Activated T-cell treated with anti-CD3 and anti-CD28 coated beads, Interleukin-2, amount 50 U/mL, for 72 hours (primary cell): Measurements from ENCODE around the gene IQCE. TPM values are rescaled to one million over a fixed set of nuclear protein-coding genes. Genes with fewer than 3 reads are reported as not detected.
A peak's percentile ranks its signal among the peaks of the same experiment; 100 is the strongest.
"Not testable (repeated sequence)": the region's sequence is repeated elsewhere in the genome, so short reads cannot be mapped to it uniquely, and the experiment has no call there.

ENCODE experiments used
- ATAC-seq, 2 donors: fragments of 150-1000 bp; cut with Tn5 transposase; replicated peaks in 1 of 2; 2 replicates each; pipeline ENCODE4 v1.10.0; 2021; ENCODE audit warnings: moderate library complexity in 2 of 2, mild to moderate bottlenecking in 1 of 2
- DNase-seq, 2 donors: peaks; one replicate each; pipeline ENCODE4 v3.0.0; 2021 to 2022; ENCODE audit warnings: mixed read lengths in 1 of 2
- H3K27ac Mint-ChIP-seq: one replicate; pipeline ENCODE4 v1.8.0; 2022; ENCODE audit warnings: mild to moderate bottlenecking, moderate library complexity, mixed read lengths
- H3K27me3 Mint-ChIP-seq: one replicate; pipeline ENCODE4 v1.8.0; 2022; ENCODE audit warnings: low read depth, mixed read lengths
- H3K36me3 Mint-ChIP-seq, 2 donors: one replicate each; pipeline ENCODE4 v1.8.0; 2022; ENCODE audit warnings: mixed read lengths in 2 of 2, mild to moderate bottlenecking in 1 of 2; ENCODE audit not compliant: insufficient read depth in 2 of 2
- H3K4me1 Mint-ChIP-seq: one replicate; pipeline ENCODE4 v1.8.0; 2022; ENCODE audit warnings: low read depth, mixed read lengths
- H3K4me3 Mint-ChIP-seq, 2 donors: one replicate each; pipeline ENCODE4 v1.8.0; 2022; ENCODE audit warnings: mild to moderate bottlenecking in 2 of 2, mixed read lengths in 2 of 2, moderate library complexity in 2 of 2
- H3K9me3 Mint-ChIP-seq, 2 donors: one replicate each; pipeline ENCODE4 v1.8.0; 2022; ENCODE audit warnings: mixed read lengths in 2 of 2
- total RNA-seq, 2 donors: library from RNA; stranded (reverse); gene quantifications; one replicate each; pipeline ENCODE4 v1.2.3, GENCODE V29; 2022

Gene IQCE
- total RNA-seq, 2 donors from 2014 or later, result 11.8 to 12.2 TPM

DNA sequence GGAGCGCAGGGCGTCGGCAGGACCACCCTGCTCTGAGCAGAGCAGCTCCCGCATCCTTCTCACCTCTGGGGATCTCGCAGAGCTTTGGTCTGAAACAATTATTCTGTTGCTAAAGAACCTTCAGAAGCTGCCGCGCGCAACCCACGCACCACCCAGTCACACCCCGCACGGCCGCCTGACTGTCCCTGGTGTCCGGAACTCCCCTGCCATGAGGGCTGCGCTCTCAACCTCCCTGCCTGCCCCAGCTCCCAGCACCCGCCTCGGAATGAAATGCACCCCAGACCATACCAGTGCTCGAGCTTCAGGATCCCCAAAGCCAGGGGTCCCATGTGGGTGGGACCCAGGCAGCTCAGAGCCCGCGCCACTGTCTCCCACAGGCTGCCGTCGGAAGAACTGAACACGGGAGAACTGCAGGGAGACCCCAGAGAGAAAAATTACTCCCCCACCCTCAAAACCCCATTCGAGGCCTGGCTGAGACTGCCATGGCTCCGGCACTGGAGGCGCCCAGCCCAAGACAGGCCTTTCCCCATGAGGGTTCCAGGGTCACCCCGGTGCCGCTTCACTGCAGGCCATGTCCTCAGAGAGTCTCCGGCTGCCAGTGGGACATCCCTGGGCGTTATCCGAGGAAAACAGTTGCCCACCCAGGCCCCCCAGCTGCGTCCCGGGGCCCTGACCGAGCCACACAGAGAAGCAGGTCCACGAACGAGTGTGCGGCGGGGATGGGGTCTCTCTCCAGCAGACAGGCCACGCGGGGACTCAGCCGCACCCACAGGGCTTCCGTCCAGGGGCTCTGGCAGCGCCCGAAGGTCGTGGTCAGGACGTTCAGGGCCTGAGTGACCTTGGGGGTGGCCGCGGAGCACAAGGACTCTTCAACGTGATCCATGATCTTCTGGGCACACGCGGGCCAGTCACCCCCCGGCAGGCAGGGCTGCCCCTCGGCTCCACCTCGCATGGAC is 15.6 kb upstream of the IQCE start:
- Mint-ChIP-seq H3K9me3 (no peaks in the 10 kb centered on the region), H3K4me3 (no peak overlapping the region), H3K27ac (no peak overlapping the region), H3K27me3 (no peaks in the 10 kb centered on the region), H3K4me1 (no peaks in the 10 kb centered on the region), H3K36me3 (peaks cover 2 to 12% of the 10 kb centered on the region in 2 donors)
- ATAC-seq, result no peak
- no peak for DNase-seq

DNA sequence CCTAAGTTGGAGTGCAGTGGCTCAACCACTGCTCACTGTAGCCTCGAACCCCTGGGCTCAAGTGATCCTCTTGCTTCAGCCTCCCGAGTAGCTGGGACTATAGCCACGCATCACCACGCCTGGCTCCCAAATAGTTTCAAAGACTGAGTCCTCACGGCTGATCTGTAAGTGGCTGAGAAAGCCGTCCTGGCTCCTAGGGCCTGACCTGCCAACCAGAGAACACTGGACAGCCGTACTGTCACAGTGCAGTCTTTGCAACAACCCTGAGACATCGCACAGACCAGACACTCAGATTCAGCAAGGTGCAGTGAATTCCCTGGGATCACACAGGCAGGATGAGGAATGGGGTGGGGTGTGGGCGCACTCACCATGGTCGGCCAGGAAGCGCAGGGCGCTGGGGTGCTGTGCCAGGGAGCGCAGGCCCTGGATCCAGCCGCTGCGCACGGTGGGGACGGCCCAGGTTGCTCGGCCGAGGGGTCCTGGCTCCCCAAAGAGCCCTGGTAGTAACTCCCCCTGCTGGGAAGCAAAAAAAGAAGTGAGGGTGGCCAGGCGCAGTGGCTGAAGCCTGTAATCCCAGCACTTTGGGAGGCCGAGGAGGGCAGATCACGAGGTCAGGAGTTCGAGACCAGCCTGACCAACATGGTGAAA is 14.1 kb upstream of the IQCE start:
- Mint-ChIP-seq H3K4me3 (no peak overlapping the region), H3K27ac (no peak overlapping the region), H3K27me3 (no peaks in the 10 kb centered on the region), H3K36me3 (peaks cover 2 to 12% of the 10 kb centered on the region in 2 donors), H3K9me3 (no peaks in the 10 kb centered on the region), H3K4me1 (no peaks in the 10 kb centered on the region)
- DNase-seq (no peak), ATAC-seq (no peak)

DNA sequence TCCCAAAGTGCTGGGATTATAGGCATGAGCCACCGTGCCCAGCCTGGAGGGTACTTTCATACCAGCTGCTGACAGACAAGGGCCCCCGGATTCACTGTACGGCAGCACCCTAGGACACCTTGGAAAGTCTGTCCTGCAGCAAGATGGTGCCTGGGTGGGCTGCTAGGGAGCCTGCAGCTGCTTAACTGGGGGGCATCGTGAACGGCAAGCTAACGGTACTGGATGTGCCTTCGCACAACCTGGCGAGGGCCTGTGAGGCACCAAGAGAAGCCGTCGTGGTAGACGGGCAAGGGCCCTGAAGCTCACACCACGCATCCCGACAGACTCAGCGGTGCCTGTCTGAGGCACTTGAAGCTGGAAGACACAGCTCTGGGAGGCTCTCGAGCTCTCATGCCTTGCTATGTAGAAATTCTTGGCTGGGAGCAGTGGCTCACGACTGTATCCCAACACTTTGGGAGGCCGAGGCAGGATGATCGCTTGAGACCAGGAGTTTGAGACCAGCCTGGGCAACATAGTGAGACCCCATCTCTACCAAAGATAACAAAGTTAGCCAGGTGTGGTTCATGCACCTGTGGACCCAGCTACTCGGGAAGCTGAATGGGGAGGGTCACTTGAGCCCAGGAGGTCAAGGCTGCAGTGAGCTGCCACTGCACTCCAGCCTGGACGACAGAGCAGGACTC is 12.9 kb upstream of the IQCE start:
- Mint-ChIP-seq H3K9me3 (no peaks in the 10 kb centered on the region), H3K4me1 (peaks cover 6% of the 10 kb centered on the region), H3K27me3 (no peaks in the 10 kb centered on the region), H3K27ac (no peak overlapping the region), H3K4me3 (no peak overlapping the region), H3K36me3 (peaks cover 4 to 15% of the 10 kb centered on the region in 2 donors)
- no peak for ATAC-seq
- no peak for DNase-seq

DNA sequence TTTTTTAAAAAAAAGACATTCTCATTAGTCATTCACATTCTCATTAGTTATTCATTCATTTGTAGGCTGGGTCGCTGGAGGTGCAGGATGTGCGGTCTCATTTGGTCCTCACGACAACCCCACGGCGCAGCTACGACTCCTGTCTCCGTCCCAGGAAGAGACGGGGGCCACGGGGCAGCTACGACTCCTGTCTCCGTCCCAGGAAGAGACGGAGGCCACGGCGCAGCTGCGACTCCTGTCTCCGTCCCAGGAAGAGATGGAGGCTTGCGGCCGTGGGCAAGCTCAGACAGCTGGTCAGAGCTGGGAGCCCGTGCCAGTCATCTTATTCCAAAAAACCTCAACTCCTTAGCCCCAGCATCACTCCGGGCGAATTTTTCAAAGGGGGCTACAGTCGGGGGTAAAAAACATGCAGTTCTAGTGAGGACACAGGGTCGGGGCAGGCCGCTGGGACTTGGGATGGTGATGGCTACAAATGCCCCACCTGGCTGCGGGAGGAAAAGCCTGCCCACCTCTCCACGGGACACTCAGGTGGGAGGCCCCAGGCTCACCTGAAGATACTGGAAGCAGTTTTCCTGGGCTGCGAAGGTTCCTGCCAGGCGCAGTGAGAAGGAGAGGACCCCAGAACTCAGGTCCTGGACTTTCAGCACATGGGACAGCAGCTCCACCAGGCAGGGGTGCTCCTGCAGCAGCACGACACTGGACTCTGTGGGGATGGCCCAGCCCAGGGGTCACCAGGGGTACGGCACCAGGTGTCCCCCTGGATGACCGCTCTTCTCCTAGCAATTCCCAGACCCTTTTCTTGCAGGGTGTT is 11.8 kb upstream of the IQCE start:
- Mint-ChIP-seq H3K27ac (no peak overlapping the region), H3K4me1 (peaks cover 12% of the 10 kb centered on the region), H3K27me3 (no peaks in the 10 kb centered on the region), H3K4me3 (no peak overlapping the region), H3K9me3 (no peaks in the 10 kb centered on the region), H3K36me3 (peaks cover 4 to 16% of the 10 kb centered on the region in 2 donors)
- ATAC-seq (no peak), DNase-seq (no peak)

DNA sequence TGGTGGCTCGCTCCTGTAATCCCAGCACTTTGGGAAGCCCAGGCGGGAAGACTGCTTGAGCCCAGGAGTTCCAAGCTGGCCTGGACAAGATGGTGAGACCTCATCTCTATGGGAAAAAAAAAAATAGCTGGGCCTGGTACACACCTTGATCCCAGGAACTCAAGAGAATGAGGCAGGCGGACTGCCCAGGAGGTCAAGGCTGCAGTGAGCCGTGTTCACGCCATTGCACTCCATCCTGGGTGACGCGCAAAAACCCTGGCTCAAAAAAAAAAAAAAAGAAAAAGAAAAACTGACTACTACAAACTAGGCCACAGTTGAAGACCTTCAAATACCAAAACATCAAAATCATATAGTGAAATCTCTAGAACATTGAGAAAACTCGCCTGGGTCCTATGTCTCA is 7.4 kb upstream of the IQCE start:
- no peak for DNase-seq
- peaks cover 4 to 15% of the 10 kb centered on the region in 2 donors for H3K36me3 Mint-ChIP-seq
- H3K27me3 Mint-ChIP-seq, result no peaks in the 10 kb centered on the region
- no peak overlapping the region for H3K4me3 Mint-ChIP-seq
- H3K9me3 Mint-ChIP-seq, result no peaks in the 10 kb centered on the region
- H3K4me1 Mint-ChIP-seq, result peaks cover 28% of the 10 kb centered on the region
- no peak overlapping the region for H3K27ac Mint-ChIP-seq
- ATAC-seq, result no peak

DNA sequence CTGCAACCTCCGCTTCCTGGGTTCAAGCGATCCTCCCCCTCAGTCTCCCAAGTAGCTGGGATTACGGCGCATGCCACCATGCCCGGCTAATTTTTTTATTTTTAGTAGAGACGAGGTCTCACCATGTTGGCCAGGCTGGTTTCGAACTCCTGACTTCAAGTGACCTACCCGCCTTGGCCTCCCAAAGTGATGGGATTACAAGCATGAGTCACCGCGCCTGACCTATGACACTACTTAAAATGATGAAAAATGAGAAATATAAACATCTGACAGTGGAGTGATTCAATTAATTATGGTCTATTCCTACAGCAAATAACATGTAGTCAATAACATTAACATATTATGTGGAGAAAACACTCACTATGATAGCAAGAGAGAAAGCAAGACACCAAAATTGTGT is 5.7 kb upstream of the IQCE start:
- ATAC-seq (no peak), DNase-seq (no peak)
- Mint-ChIP-seq H3K4me3 (peak overlapping the region; percentile 73 to 91), H3K9me3 (no peaks in the 10 kb centered on the region), H3K27me3 (no peaks in the 10 kb centered on the region), H3K4me1 (peaks cover 35% of the 10 kb centered on the region), H3K27ac (peak overlapping the region; percentile 72), H3K36me3 (peaks cover 2 to 9% of the 10 kb centered on the region in 2 donors)

DNA sequence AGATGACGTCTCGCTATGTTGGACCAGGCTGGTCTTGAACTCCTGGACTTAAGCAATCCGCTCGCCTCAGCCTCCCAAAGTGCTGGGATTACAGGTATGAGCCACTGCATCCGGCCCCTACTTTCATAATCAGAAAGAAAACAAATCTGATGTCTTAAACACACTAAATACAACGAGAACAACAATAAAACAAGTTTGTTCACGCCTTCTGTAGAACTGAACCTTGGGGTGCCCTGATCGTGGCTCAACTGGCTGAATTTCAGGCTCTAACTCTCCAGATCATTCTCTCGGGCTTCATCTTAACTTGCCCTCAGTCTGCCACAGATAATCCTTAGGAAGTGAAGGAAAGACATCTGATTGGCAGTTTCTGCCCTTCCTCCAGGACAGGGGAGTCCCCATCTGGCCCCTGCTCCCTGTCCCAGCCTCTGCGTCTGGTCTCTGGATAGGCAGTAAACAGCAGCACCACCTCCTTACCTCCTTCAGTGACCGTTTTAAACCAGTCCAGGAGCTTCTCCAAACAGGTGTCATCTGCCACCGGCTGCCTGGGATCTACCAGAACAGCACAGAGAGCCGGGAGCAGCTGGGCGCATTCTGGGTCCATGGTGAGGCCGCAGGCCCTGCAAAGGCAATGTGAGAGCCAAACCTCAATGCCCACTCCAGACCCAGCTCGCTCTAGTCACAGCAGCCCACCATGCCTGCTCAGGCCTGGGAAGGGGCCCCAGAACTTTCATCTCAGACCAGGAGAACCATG is 4.8 kb upstream of the IQCE start:
- H3K4me1 Mint-ChIP-seq, result peaks cover 42% of the 10 kb centered on the region
- DNase-seq, result no peak
- peak overlapping the region; percentile 7 for H3K27ac Mint-ChIP-seq
- H3K36me3 Mint-ChIP-seq, result peaks cover 2 to 9% of the 10 kb centered on the region in 2 donors
- ATAC-seq, result no peak
- no peaks in the 10 kb centered on the region for H3K27me3 Mint-ChIP-seq
- peak overlapping the region; percentile 73 to 91 for H3K4me3 Mint-ChIP-seq
- no peaks in the 10 kb centered on the region for H3K9me3 Mint-ChIP-seq

DNA sequence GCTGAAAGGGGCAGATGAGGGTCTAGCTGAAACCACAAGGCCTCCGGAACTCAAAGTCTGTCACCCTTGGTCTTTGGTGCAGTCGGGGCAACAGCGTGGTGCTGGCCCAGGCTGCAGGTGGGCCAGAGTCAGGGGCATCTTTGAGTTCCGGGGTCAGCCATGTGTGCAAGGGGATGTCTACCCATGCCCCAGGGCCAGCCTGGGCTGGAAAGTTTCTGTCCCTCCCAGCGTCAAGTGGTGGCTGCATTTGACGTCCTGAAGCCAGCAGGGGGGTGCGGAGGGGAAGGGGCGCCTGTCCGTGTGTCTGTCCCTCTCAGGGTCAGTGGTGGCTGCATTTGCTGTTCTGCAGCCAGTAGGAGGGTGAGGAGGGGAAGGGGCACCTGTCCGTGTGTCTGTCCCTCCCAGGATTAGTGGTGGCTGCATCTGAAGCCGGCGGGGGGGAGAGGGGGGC is 4.1 kb upstream of the IQCE start:
- H3K4me3 Mint-ChIP-seq, result peak overlapping the region; percentile 73 to 91
- H3K9me3 Mint-ChIP-seq, result no peaks in the 10 kb centered on the region
- no peak for ATAC-seq
- DNase-seq, result no peak
- H3K36me3 Mint-ChIP-seq, result peaks cover 2 to 9% of the 10 kb centered on the region in 2 donors
- H3K4me1 Mint-ChIP-seq, result peaks cover 43% of the 10 kb centered on the region
- no peaks in the 10 kb centered on the region for H3K27me3 Mint-ChIP-seq
- peak overlapping the region; percentile 7 for H3K27ac Mint-ChIP-seq

DNA sequence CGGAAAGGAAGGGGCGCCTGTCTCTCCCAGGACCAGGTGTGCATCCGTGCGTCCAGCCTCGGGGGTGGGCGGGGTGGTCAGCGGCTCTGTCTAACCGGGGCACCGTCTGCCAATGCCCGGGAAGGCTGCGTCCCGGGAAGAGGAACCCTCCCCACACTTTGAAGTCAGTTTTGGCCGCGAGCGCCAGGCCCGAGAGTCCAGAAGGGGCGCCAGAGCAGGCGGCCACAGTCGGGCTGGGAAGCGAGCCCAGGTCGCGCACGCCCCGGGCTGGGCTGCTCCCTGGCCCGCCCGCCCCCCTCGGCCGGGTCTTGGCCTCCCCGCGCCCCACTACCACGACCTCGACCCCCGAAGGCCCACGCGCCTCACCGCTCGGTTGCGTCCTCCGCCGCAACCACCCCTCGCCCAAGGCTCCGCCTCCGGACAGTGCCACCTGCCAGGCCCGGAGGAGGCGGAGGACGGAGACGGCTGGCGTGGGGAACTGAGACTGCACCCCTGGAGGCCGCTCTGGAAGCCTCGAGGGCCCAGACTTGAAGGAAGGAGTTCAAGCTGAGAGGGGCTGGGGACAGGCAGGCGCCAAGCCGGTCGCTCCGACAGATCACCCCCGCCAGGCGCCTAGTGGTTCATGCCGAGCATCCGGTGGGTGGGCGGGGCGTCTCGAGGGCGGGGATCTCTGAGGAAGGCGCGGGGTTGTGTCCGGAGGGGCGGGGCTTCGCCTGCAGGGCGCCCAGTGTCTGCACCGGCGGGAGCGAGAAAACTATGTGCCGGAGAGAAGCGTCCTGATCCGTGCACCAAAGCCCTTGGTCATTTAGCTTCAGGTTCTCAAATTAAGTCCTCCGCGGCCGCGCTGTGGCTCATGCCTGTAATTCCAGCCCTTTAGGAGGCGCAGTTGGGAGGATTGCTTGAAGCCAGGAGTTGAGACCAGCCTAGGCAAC is 3.4 kb upstream of the IQCE start, which contains the start of gene BRAT1:
Gene BRAT1 (minus strand): TSS at position 404 of the 932 bp plus-strand sequence. CDS start 1,093 bp downstream, outside the sequence.
- Mint-ChIP-seq H3K9me3 (no peaks in the 10 kb centered on the region), H3K27me3 (no peaks in the 10 kb centered on the region), H3K36me3 (peaks cover 1 to 8% of the 10 kb centered on the region in 2 donors), H3K27ac (peak within 1 kb of the TSS; percentile 90), H3K4me1 (peaks cover 46% of the 10 kb centered on the region), H3K4me3 (peak within 1 kb of the TSS; percentile 73 to 91)
- DNase-seq (peak; percentile 95 to 97), ATAC-seq (peak; percentile 85 to 86)

DNA sequence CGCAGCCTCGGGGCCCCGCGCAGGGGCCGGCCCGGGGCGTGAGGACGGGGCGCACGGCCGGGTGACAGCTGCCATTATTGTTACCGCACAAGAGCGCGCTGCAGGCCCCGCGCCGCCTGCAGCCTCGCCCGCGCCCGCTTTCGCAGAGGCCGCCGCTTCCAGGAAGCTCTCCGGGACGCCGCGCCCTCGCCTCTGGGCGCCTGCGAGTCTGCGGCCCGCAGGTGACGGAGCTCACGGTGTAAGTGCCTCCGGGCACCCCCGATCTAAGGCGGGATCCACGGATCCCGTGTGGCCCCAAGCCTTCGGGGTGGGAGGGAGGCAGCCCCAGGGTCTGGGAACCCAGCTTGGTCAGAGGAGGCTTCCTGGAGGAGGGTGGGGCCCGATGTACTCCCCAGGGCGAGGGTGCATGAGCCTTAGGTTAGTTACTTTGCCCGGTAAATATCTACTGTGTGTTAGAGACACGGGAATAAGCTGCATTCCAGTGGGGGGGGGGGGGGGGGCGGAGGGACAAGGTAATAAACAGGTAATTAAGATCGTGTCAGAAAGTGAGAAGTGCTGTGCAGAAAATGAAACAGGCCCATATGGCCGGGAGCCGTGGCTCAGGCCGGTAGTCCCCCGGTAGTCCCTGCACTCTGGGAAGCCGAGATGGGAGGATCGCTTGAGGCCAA is 638 bp downstream of the IQCE start:
- no peaks in the 10 kb centered on the region for H3K27me3 Mint-ChIP-seq
- H3K4me1 Mint-ChIP-seq, result peaks cover 20% of the 10 kb centered on the region
- peak; percentile 52 to 57 for DNase-seq
- no peaks in the 10 kb centered on the region for H3K36me3 Mint-ChIP-seq
- peak overlapping the region; percentile 81 to 86 for H3K4me3 Mint-ChIP-seq
- no peaks in the 10 kb centered on the region for H3K9me3 Mint-ChIP-seq
- ATAC-seq, result peak; percentile 8 to 20
- H3K27ac Mint-ChIP-seq, result peak overlapping the region; percentile 70

DNA sequence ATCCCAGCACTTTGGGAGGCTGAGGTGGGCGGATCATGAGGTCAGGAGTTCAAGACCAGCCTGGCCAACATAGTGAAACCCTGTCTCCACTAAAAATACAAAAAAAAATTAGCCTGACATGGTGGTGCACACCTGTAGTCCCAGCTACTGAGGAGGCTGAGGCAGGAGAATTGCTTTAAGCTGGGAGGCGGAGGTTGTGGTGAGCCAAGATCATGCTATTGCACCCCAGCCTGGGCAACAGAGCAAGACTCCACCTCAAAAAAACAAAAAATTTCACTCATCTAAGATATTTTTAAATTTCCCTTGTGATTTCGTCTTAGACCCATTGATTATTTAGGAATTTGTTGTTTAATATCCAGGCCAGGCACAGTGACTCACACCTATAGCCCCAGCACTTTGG is 5.2 kb downstream of the IQCE start:
- H3K27ac Mint-ChIP-seq, ATAC-seq, H3K4me3 Mint-ChIP-seq, H3K9me3 Mint-ChIP-seq, DNase-seq, H3K36me3 Mint-ChIP-seq, H3K27me3 Mint-ChIP-seq: not testable (repeated sequence)
- H3K4me1 Mint-ChIP-seq, result peaks cover 11% of the 10 kb centered on the region
